GM18909 (cell line): ENCODE data around the gene CDH13.

Source experiments
- ATAC-seq: cut with Tn5 transposase; IDR thresholded peaks from one replicate; pipeline ENCODE4 v1.9.1; 2021; ENCODE audit warnings: mild to moderate bottlenecking; ENCODE audit not compliant: unreplicated experiment, poor library complexity

The CDH13 gene

DNA sequence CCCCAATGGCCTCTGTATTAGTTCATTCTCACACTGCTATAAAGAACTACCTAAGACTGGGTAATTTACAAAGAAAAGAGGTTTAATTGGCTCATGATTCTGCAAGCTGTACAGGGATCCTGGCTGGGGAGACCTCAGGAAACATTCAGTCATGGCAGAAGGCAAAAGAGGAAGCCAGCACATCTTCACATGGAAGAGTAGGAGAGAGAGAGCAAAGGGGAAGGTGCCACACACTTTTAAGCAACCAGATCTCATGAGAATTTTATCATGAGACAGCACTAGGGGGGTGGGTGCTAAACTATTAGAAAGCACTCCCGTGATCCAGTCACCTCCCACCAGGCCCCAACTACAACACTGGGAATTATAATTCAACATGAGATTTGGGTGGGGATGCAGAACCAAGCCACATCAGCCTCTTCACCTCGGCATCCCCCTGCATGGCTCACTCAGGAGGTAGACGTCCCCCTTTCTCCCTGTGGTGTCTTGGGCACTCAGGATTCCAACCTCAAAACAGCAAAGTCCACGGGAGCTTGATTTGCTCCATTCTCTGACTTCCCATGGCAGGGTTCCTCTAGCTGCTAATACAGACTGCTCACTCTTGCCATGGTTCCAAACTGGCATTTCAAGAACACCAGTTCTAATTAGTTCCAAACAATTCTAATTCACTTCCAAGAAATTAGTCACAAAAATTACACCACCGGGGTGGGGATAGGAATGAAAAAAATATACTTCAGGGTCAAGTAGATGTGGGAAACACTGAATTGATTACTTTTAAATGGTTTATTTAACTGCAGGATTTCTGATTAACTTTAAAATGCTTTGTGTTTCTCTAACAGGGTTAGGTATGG, 977.2 kb downstream of the CDH13 start:
- no peak for ATAC-seq

DNA sequence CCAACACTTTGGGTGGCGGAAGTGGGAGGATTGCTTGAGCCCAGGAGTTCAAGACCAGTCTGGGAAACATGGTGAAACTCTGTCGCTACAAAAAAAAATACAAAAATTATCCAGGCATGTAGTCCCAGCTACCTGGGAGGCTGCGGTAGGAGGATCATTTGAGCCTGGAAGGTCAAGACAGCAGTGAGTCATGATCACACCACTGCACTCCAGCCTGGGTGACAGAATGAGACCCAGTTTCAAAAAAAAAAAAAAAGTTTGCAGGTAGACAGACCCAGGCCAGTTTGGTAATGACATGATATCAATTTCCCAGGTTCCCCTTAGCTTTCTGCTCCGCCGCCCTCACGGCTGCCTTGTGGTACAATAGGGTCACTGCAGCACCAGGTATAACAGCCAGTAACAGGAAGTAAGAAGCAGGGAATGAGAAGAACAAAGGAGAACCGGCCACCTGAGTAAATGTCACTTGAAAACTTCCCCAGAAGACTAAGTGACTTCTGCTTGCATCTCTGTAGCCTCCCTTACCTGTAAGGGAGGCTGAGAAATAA, 979.8 kb downstream of the CDH13 start:
- ATAC-seq, result no peak

DNA sequence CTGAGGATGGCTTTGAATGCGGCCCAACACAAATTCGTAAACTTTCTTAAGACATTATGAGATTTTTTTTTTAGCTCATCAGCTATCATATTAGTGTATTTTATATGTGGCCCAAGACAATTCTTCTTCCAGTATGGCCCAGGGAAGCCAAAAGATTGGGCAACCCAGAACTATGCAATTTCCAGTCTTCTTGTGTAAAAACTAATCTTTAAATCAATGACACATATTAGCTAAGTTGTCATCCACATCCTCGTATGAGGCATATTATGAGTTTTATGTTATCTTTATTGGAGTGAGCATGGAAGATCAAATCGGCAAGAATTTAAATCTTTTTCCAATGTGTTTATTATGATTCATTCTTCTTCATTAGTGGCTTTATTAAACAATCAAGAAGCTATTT, 982.4 kb downstream of the CDH13 start:
- no peak for ATAC-seq

DNA sequence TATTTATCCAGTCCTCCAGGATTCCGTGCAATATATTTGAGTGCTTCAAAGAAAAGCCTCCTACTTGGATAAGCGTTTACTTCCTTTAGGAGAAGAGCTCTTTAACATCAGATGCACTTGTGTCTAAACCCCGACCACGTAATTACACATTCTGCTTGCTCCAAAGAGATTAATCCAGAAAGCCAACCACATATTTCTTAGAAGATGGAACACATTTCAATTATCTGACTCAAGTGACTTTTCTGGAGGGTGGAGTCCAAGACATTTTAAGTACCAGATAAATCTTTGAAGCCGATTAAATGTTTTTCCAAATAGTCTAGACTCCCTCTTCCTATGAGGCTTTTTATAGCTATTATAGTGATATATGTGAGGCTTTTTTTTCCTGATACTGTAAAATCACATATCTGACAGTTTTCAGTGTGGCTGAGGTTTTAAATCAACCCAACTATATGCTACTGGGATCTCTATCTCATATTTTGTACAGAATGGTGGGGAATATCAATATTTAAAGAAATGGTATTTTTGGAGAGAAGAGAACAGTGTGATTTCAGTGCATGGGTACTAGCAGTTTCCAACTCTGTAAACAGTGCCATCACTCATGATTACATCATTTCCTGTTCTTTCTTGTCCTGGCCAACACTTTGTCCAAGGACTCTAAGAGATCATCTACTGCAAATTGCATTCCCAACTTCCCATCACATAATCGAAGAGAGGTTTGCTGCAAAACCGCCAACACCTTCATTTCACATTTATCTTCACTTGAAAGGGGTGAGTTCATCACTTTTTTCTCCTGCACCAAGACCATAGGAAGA, 988.6 kb downstream of the CDH13 start:
- no peak for ATAC-seq

DNA sequence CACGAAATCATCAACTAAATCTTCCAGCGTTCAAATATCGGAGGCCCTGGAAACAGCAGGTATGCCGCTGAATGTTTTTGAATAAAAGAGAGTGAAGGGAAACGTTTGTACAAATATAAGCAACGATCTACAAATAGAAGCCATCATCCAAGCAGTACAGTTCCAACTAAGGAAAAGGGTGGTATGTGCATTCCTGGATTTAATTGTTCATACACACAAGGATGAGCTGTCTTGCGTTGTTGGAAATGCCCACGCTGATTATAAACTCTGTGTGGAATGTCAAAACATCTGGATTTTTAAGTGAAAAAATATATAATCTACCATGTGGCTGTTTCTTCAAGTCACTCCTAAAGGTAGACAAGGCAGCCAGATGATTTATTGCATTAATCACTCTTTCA, 989.2 kb downstream of the CDH13 start:
- ATAC-seq, result no peak

DNA sequence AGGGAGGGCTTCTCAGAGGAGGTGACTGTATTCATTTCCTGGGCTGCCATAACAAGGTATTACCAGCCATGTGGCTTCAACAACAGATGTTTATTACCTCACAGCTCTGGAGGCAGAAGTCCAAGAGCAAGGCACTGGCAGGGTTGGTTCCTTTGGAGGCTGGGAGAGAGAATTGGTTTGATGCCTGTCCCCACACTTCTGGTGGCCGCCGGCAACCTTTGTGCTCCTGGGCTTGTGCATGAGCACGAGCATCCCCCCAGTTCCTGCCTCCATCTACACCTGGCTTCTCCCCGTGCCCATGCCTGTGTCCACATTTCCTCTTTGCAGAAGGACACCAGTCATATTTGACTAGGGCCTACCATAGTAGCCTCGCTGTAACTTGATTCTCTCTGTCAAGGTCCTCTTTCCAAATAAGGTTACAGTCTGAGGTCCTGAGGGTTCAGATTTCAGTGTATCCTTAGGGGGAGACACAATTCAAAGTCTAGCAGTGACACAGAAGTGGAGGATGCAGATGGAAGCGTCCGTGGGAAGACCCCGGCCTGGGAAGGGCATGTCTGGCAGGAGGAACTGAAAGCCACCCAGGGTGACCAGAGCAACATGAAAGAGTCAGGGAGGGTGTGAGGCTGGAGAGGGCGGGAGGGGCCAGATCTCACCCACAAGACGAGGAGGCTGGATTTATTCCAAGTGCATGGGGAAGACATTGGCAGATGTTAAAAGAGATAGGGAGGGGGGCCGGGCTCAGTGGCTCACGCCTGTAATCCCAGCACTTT, 992.8 kb downstream of the CDH13 start:
- ATAC-seq, result no peak

DNA sequence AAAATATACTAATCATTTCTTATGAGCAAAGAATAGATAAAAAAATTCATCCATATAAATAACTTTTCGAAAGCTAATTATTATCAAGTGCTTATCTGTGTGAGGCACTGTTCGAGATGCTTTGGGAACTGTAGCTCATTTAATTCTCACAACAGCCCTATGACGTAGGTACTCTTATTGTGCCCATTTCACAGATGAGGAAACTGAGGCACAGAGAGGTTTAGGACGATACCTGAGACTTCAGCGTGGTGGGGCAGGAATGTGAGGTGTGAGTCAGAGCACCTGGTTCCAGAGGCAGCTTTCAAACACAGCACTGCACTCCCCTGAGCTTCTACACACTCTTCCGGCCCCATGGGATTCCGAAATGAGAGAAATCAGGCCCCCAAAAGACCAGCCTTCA, 995.2 kb downstream of the CDH13 start:
- no peak for ATAC-seq

DNA sequence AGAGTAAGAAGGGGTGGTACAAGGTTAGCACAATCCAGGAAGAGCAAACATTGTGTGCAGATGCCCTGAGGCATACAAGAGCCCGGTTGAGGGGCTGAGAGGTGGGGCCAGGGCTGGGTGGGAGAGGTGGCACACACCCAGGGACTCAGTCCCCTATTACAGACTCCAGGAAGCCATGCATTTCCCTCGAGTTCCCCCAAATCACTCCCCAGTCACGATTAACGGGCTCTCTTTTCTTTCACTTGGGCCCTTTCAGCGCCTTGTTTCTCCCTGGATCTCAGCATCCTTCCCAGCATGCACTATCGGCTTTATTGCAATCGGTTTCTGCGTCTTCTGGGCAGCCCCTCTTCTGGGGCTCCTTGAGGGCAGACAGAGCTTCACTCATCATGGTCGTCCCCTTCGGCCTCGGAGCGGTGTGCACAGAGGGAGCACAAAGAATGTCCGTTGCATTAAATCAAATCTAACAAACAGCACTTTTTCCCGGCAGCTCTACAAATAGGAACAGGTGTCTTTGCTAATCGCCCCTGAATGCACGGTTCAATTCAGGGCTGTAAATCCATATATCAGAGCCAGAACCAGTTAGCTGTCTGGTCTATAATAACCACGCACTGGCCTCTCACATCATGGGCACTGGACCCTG, 996.4 kb downstream of the CDH13 start:
- ATAC-seq, result no peak

DNA sequence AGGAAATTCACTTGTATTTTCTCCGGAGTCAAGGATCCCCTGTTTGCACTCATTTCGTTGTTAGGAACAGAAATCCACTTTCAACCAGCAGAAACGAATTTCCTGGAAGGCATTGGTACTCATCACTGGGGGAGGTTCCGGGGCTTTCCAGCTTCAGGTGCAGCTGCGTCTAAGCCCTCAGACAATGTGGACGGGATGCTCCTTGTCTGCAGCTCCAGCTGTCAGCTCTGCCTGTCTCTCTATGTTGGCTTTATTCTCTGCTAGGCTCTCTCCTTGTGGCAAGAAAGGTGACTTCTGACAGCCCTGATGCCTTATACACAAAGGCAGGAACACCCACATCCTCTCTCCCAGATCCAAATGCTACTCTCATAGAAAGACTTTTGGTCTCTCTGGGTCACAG, 997.1 kb downstream of the CDH13 start:
- ATAC-seq, result no peak

DNA sequence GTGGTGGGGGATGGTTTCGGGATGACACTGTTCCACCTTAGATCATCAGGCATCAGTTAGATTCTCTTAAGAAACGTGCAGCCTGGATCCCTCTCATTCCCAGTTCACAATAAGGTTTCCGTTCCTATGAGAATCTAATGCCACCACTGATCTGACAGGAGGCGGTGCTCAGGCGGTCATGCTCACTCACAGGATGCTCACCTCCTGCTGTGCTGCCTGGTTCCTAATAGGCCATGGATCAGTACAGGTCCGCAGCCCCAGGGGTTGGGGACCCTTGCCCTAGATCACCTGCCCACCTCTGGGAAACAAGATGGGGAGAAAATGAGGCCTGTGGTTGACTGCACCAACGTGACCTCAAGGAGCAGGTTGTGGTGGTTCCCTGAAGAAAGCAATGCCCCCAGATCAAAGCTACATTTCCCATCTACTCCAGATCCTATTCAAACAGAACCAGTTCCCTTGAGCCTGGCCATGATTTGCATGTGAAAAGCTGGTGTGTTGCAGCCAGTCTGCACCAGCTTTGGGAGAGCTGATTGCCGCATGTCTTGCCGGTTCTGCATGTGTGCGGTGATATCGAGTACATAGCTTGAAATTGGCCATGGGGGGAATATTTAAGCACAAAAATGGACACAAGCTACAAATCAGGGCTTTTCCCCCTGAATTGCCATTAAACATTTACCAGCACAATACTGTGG, 997.8 kb downstream of the CDH13 start:
- no peak for ATAC-seq

DNA sequence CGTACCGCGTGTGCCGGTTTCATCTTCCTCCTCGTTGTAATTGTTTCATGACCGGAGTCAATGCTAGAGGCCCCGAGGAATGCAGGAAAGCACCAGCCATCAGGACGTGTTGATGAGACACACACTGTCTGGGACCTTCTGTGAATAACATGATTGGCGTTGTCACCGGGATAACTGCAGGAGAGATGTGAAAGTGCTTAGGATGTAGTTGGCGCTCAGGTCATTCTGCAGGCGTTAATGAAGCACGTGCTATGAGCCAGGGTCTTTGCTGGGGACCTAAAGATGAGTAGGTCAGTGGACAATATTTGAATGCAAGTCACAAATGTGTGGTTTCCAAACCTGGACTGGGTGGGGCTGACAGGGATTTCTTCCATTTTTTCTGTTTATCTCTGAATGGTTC, 999.4 kb downstream of the CDH13 start:
- ATAC-seq, result no peak

DNA sequence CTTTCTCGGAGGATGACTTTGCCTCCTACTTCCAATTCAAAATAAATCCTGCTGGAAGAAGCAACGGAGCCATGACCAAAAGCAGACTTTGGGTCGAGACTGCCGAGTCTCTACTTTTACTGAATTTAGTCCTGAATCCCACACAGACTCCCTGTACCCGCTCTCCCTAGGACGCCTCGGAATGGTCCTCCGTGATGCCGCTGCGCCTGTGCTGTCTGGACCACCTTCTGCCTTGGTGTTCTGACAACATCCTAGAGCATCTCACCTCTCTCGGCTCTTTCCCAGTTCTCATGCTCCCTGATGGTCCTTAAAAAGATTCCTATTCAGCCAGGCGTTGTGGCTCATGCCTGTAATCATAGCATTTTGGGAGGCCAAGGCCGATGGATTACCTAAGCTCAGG, 999.9 kb downstream of the CDH13 start:
- no peak for ATAC-seq

DNA sequence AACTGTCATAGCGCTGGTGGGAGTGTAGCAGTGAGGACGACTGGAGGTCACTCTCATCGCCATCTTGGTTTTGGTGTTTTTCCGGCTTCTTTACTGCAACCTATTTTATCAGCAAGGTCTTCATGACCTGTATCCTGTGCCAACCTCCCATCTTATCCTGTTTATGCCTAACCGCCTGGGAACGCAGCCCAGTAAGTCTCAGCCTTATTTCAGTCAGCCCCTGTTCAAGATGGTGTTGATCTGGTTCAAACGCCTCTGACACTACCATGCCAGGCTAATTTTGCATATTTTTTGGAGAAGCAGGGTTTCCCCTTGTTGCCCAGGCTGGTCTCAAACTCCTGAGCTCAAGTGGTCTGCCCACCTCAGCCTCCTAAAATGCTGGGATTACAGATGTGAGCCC, 1001.2 kb downstream of the CDH13 start:
- ATAC-seq, result no peak

DNA sequence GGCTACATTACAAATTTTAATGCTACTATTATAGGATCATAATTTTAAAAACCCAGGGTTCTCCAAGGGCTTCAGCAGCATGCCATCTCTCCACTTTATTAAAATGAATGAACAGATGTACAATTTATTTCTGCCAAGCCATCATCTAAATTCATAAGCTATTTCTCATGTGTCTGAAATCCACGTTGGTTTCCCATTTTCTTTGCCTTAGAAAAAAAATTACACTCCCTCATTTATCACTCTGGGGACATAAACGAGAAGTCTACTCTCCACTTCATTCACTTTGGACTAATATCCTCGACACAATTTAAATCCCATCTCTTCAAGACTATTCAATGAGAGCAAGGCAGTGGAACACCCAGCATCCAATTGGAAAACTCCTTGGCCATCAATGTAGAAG, 1002.7 kb downstream of the CDH13 start:
- ATAC-seq, result no peak

DNA sequence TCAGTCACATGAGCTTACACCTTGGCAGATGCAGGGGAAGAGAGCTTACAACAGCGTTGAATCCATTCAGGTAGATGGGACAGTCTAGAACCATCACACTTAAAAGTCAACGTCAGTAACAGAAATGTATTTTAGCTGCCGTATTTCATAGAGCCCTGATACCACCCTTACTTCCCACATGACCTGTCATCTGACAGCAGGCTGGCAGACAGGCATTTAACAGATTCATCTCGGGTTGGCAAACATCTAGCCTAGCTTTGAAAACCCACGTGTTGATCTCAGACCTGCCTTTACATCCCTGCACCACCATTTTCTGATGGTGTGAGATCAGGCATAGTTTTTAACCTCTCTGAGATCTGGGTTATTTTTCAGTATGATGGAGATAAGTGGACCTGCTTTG, 1003.1 kb downstream of the CDH13 start:
- no peak for ATAC-seq

DNA sequence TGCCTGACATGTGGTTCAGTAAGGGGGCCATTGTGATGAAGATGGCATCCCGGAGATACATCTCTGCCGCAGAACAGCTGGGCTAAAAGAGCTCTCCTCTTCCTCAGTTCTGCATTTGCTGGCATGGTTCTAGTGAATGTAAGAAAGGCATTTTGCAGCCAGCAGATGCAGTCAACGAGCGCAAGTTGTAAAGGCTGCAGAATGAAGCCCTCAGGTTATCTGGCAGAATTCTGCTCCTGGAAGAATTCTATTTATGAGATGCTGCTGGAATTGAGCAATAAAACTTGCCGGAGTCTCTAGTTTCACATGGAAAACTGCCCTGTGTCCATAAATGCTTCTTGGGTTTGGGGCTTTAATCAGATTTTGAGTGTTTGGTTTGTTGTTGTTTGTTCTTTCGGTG, 1004.2 kb downstream of the CDH13 start:
- no peak for ATAC-seq

DNA sequence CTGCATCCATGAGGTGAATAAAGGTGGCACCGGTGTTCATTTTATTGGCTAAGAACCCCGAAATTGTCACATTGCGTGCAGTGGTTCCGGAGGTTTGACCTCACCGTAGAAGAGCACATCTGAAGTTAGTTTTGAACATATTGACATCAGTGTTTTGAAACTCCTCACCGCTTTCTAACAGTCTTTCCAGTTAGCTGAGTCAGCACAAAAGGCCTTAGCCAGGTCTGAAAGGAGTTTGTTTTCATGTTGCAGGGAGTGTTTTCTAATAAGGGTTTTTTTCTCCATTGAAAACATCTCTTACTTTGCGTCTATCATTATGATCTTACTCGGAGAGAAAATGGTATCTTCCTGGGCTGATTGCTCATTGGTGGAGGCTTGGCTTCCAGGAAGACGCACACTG, 1006.5 kb downstream of the CDH13 start:
- ATAC-seq, result no peak

DNA sequence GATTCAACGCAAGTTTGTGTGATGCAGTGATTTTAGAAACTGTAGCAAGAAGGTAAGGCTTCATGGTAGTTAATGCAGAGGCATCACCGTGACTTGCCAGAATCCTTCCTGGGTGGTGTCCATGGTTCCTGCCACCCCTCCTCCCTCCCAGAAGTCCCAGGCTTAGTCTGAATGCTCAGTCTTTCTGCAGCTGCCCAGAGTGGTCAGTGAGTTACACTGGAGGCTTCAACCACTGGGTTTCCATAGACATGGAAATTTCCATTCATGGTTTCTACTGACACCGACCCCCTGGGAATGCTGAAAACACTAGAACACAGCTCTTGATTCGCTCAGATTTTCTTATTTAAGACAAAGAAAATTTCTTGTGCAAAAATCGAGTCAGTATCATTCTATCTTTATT, 1021.6 kb downstream of the CDH13 start:
- no peak for ATAC-seq

DNA sequence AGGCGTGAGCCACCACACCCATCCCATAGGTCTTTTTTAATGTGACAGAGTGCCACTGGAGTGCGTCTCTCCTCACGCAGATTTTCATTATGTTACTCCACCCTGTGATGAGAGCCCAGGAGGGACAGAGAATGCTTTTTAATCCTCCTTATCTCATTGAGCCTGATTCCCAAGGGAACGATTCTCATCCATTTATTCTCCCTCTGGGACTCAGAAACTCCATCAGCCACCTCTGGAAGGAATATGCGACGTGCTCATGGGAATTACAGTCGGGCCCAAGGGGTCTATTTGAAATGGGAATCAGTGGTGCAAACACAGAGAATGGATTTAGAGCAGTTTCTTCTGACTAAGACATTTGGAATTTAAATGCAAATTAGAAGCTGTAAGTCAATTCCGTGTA, 1025.1 kb downstream of the CDH13 start:
- ATAC-seq, result no peak

DNA sequence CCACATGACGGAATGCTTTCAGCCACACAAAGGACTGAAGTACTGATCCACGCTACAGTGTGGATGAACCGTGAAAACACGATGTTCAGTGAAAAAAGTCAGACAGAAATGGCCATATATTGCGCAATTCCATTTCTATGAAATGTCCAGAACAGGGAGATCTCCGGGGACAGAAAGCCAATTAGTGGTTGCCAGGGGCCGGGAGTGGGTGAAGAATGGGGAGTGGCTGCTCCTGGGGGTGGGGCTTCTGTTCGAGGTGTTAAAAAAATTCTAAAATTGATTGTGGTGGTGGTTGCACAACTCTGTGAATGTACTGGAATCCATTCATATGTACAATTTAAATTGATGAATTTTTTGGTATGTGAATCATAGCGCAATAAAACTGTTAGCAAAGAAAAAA, 1026.2 kb downstream of the CDH13 start:
- ATAC-seq, result no peak
